ENCODE data around the gene EPHA10. TPM values are rescaled to one million over a fixed set of nuclear protein-coding genes. Genes with fewer than 3 reads are reported as not detected.

The EPHA10 gene
- total and polyA plus RNA-seq, 11 donors = 0.01 to 0.60 (median 0.12) TPM; not detected in 5

DNA sequence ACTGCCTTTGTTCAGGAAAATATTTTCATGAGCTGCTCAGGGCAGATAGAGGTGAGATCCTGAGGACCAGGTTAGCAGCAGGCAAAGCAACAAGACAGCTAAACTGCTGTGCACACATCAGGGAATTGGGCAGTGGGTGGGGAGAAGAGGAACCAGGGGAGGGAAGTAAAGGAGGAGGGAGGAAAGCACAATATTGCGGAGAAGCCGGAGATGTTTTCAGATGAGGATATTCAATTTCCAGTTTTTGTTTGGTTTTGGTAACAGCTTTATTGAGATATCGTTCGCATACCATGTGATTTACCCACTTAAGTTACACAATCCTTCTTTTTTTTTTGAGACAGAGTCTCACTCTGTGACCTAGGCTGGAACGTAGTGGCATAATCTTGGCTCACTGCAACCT lies 34.5 kb downstream of the EPHA10 start:
- Histone ChIP-seq H3K4me1 (no peaks in the 10 kb centered on the region), H3K27ac (no peak overlapping the region), H3K9me3 (no peaks in the 10 kb centered on the region), H3K36me3 (no peaks in the 10 kb centered on the region), H3K4me3 (no peak overlapping the region), H3K27me3 (peaks cover 0 to 88% (median 12%) of the 10 kb centered on the region in 9 donors)
- 63 to 70% (median 65%) methylated on average over 5 of the region's 5 CpGs for WGBS, 4 donors
- ATAC-seq (no peak), DNase-seq (no peak)
- TF ChIP-seq, protein P1, sequence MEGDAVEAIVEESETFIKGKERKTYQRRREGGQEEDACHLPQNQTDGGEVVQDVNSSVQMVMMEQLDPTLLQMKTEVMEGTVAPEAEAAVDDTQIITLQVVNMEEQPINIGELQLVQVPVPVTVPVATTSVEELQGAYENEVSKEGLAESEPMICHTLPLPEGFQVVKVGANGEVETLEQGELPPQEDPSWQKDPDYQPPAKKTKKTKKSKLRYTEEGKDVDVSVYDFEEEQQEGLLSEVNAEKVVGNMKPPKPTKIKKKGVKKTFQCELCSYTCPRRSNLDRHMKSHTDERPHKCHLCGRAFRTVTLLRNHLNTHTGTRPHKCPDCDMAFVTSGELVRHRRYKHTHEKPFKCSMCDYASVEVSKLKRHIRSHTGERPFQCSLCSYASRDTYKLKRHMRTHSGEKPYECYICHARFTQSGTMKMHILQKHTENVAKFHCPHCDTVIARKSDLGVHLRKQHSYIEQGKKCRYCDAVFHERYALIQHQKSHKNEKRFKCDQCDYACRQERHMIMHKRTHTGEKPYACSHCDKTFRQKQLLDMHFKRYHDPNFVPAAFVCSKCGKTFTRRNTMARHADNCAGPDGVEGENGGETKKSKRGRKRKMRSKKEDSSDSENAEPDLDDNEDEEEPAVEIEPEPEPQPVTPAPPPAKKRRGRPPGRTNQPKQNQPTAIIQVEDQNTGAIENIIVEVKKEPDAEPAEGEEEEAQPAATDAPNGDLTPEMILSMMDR (IDR thresholded peaks at IDR 0.05) = no peak
- no peak for TF ChIP-seq POLR2A (IDR thresholded peaks at IDR 0.05)
- intact Hi-C loops (cut with DNase I) = no loop called here

DNA sequence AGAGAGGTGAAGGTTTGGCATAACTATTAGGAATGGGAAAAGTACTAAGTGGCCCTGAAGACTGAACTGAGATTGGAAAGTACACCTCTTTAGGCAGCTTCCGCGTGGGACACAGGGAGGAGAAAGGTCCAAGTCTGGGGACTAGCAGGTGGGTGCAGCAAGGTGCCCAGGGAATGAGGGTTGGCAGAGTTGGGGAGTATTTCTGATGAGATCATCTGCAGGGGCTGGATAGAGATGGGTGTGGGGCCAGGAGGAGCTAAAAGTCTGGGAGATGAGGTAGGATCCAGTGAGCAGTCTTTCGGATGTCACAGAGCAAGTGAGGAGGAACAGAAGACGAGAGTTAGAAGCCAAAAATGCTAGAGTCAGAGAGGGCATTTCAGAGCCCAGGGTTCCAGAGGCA lies 36.5 kb downstream of the EPHA10 start:
- intact Hi-C loops (cut with DNase I) = no loop called here
- ATAC-seq = no peak

DNA sequence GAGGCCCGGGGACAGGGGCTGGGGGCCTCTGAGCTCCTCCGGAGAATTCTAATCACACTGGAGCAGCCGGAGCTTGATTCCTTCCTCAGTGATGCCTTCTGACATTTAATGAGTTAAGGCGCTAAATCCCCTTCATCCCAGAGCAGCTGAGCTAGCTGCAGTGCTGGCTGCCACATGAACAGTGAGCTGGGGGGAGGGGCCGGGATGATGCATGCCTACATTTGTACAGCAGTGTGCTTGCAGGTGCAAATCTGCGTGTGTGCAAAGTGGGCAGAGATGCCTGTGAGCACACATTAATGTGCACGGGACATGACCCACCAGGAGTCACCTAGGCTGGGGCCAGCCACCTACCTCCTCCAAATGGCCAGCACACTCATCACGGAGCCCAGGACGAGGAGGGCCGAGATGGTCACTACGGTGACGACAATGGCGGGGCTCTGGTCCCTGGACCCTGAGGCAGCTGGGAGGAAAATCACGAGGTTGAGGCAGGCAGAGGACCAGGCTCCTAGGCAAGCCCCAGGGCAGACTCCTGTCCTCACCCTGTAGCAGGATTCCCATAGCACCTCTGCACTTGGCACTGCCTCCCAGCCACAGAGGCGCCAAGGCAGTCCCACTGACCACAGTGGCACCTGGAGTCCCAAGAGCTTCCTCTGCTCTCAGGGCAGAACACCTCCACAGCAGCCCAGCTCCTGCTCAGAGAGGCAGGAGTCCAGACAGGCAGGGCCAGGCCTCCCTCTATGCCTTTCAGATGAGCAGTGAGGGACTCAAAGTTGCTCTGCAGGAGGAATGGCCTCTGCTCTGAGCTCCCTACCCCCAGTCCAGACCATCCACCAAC lies 38.0 kb downstream of the EPHA10 start:
- H3K4me1 ChIP-seq = peaks cover 0 to 6% (median 0%) of the 10 kb centered on the region in 12 donors
- 54 to 62% (median 58%) methylated on average over 14 to 15 of the region's 15 CpGs for WGBS, 4 donors
- H3K27me3 ChIP-seq = peaks cover 0 to 64% (median 4%) of the 10 kb centered on the region in 9 donors
- no peak overlapping the region for H3K4me3 ChIP-seq
- DNase-seq (no peak), ATAC-seq (no peak)
- no peaks in the 10 kb centered on the region for H3K36me3 ChIP-seq
- intact Hi-C loops (cut with DNase I) = no loop called here
- no peak for TF ChIP-seq POLR2A (IDR thresholded peaks at IDR 0.05)
- TF ChIP-seq, protein P1 (IDR thresholded peaks at IDR 0.05) = no peak
- no peak overlapping the region for H3K27ac ChIP-seq
- H3K9me3 ChIP-seq = no peaks in the 10 kb centered on the region

More for the DNA sequence above, 36.5 kb downstream of the EPHA10 start:
- H3K4me1 ChIP-seq = peaks cover 0 to 6% (median 0%) of the 10 kb centered on the region in 12 donors
- TF ChIP-seq POLR2A (IDR thresholded peaks at IDR 0.05) = no peak
- H3K27ac ChIP-seq = no peak overlapping the region
- no peaks in the 10 kb centered on the region for H3K36me3 ChIP-seq
- no peak overlapping the region for H3K4me3 ChIP-seq
- no peak for DNase-seq
- H3K9me3 ChIP-seq = no peaks in the 10 kb centered on the region
- H3K27me3 ChIP-seq = peaks cover 0 to 78% (median 4%) of the 10 kb centered on the region in 9 donors
- 55 to 85% (median 79%) methylated on average over 4 of the region's 4 CpGs for WGBS, 4 donors

DNA sequence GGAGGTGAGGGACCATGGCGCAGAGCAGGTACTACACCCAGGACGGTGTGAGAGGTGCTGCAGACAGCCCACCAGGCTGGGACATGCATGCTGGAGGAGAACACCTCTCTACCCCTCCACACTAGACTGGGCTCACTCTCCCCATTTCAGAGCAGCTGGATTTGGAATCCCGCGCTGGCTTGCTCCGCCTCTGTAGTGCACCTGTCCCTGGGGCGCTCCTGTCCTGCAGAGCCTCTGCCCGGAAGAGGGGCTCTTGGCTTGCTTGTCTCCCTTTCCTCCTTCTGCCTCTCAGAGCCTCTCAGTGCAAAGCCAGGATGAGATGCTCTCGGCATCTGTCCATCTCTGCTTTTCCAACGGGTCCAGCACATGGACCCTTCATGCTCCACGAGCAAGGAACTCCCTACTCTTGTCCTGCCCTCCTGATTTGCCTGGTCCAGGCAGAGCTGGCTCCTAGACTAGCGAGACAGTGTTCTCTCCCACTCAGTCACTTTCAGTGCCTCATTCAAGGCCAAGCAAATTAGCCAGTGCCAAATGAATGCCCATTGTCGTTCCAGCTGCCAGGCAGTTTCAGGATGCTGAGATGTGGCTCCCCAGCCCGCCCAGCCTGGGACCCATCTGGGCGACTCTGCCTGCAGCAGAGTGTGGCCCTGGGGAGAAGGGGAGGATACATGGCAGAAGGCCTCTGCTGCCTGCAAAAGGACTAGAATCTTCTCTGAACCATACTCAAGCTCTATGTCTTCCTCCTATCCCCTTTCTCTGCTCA lies 38.9 kb downstream of the EPHA10 start:
- DNase-seq = no peak
- intact Hi-C loops (cut with DNase I) = no loop called here
- peaks cover 0 to 6% (median 0%) of the 10 kb centered on the region in 12 donors for H3K4me1 ChIP-seq
- H3K27ac ChIP-seq = no peak overlapping the region
- no peaks in the 10 kb centered on the region for H3K9me3 ChIP-seq
- no peak overlapping the region for H3K4me3 ChIP-seq
- TF ChIP-seq POLR2A (IDR thresholded peaks at IDR 0.05) = no peak
- TF ChIP-seq, protein P1 (IDR thresholded peaks at IDR 0.05) = no peak
- H3K27me3 ChIP-seq = peaks cover 0 to 60% (median 4%) of the 10 kb centered on the region in 9 donors
- H3K36me3 ChIP-seq = no peaks in the 10 kb centered on the region
- ATAC-seq = no peak
- 64 to 84% (median 78%) methylated on average over 13 to 14 of the region's 14 CpGs for WGBS, 4 donors
